Fibroblast of lung (primary cell): ENCODE results near the gene MIXL1.

Experiments used
- CTCF ChIP-seq, 2 donors: IDR thresholded peaks in 1 of 2; conservative IDR thresholded peaks in 1 of 2; 1 replicate in 1 of 2; 2 replicates in 1 of 2; pipeline ENCODE4 v1.5.1; 2011 to 2012; ENCODE audit warnings: low read length in 2 of 2, control low read depth in 1 of 2, inconsistent platforms in 1 of 2, low read depth in 1 of 2, mild to moderate bottlenecking in 1 of 2
- EZH2 ChIP-seq: IDR thresholded peaks from 2 replicates; pipeline ENCODE4 v1.5.1; 2012; ENCODE audit warnings: low read length, control low read depth, mild to moderate bottlenecking; ENCODE audit errors: missing control alignments

- TF ChIP-seq CTCF (conservative IDR thresholded peaks at IDR 0.05 in 1 of 2, IDR thresholded peaks at IDR 0.05 in 1 of 2; ENCODE audit: low read depth in 1 of 2, low read length in 2 of 2) (no peak), EZH2 (no peak)
Measured at GRCh38 chr1:226195144-226195543, 28.3 kb upstream of the MIXL1 start.
